ENCODE measurements around the gene COG2.

GRCh38 chr1:230592848-230593414 is 49.4 kb upstream of the COG2 start:
- TF ChIP-seq MAX (IDR thresholded peaks at IDR 0.05) (no peak), CTCF (IDR thresholded peaks at IDR 0.05; ENCODE audit: control extremely low read depth in 1 of 3, insufficient read depth in 1 of 3, low read depth in 1 of 3, low read length in 3 of 3) (no peak), JUN (IDR thresholded peaks at IDR 0.05; ENCODE audit: low read depth, low read length) (no peak), POLR2A (IDR thresholded peaks at IDR 0.05; ENCODE audit: control extremely low read depth in 1 of 2, low read depth in 2 of 2, low read length in 2 of 2) (no peak), EZH2 (IDR thresholded peaks at IDR 0.05; ENCODE audit: low read depth, low read length, severe bottlenecking) (no peak), TBP (IDR thresholded peaks at IDR 0.05; ENCODE audit: low read depth, low read length) (no peak), SIX5 (IDR thresholded peaks at IDR 0.05; ENCODE audit: low read depth, low read length) (no peak), FOSL1 (IDR thresholded peaks at IDR 0.05; ENCODE audit: insufficient read depth, low read depth, low read length) (no peak), MAFK (IDR thresholded peaks at IDR 0.05; ENCODE audit: low read depth, low read length) (no peak), EP300 (IDR thresholded peaks at IDR 0.05; ENCODE audit: borderline replicate concordance in 1 of 2, low read depth in 2 of 2, low read length in 2 of 2) (no peak), TAF1 (IDR thresholded peaks at IDR 0.05; ENCODE audit: low read depth, low read length) (no peak), EGR1 (IDR thresholded peaks at IDR 0.05; ENCODE audit: borderline replicate concordance, low read depth, low read length) (no peak), ZNF274 (IDR thresholded peaks at IDR 0.05; ENCODE audit: borderline replicate concordance, extremely low read depth, low read length) (no peak)

Measured in H1 (cell line).